Measurements from ENCODE around the gene ARHGAP23. TPM values are rescaled to one million over a fixed set of nuclear protein-coding genes. Genes with fewer than 3 reads are reported as not detected.

ARHGAP23 gene
- total RNA-seq, 1 experiment from 2014 or later: 0.04 TPM

- no peaks in the 10 kb centered on the region for H3K79me2 ChIP-seq (ENCODE audit: low read length)
- H3K9me2 ChIP-seq (replicated peaks; ENCODE audit: insufficient read depth, low read length): no peaks in the 10 kb centered on the region
- H3K4me3 ChIP-seq (ENCODE audit: low read length): no peak overlapping the region
- H3K27me3 ChIP-seq (ENCODE audit: low read length): no peaks in the 10 kb centered on the region
- H3K36me3 ChIP-seq (ENCODE audit: insufficient read depth, low read length): no peaks in the 10 kb centered on the region
- H3K9ac ChIP-seq (ENCODE audit: low read length): no peak overlapping the region
- peaks cover 32% of the 10 kb centered on the region for H3K4me1 ChIP-seq (ENCODE audit: low read length)
- no peak for DNase-seq
- no peak overlapping the region for H3K27ac ChIP-seq (ENCODE audit: low read length)
- H4K20me1 ChIP-seq (ENCODE audit: insufficient read depth, low read depth, low read length): no peaks in the 10 kb centered on the region
- no peak overlapping the region for H3K4me2 ChIP-seq (ENCODE audit: low read depth, low read length, poor library complexity, severe bottlenecking)
- no peak overlapping the region for H2AFZ ChIP-seq (ENCODE audit: low read length)
- H3K9me3 ChIP-seq (ENCODE audit: low read length): no peaks in the 10 kb centered on the region
These were observed 9.4 kb upstream of the ARHGAP23 start for GRCh38 chr17:38418693-38419507.

- H4K20me1 ChIP-seq (ENCODE audit: insufficient read depth, low read depth, low read length): no peaks in the 10 kb centered on the region
- H3K27me3 ChIP-seq (ENCODE audit: low read length): no peaks in the 10 kb centered on the region
- peaks cover 31% of the 10 kb centered on the region for H3K4me1 ChIP-seq (ENCODE audit: low read length)
- H3K9me3 ChIP-seq (ENCODE audit: low read length): no peaks in the 10 kb centered on the region
- H3K36me3 ChIP-seq (ENCODE audit: insufficient read depth, low read length): no peaks in the 10 kb centered on the region
- no peak overlapping the region for H3K4me2 ChIP-seq (ENCODE audit: low read depth, low read length, poor library complexity, severe bottlenecking)
- H3K9me2 ChIP-seq (replicated peaks; ENCODE audit: insufficient read depth, low read length): no peaks in the 10 kb centered on the region
- no peak overlapping the region for H2AFZ ChIP-seq (ENCODE audit: low read length)
- H3K9ac ChIP-seq (ENCODE audit: low read length): no peak overlapping the region
- no peak overlapping the region for H3K4me3 ChIP-seq (ENCODE audit: low read length)
- no peak overlapping the region for H3K27ac ChIP-seq (ENCODE audit: low read length)
- H3K79me2 ChIP-seq (ENCODE audit: low read length): no peaks in the 10 kb centered on the region
- DNase-seq: no peak
These were observed 8.7 kb upstream of the ARHGAP23 start for GRCh38 chr17:38419508-38419981.

GRCh38 chr17:38420518-38420917 is 7.7 kb upstream of the ARHGAP23 start:
- Histone ChIP-seq H2AFZ (ENCODE audit: low read length) (no peak overlapping the region), H3K9me3 (ENCODE audit: low read length) (no peaks in the 10 kb centered on the region), H3K79me2 (ENCODE audit: low read length) (no peaks in the 10 kb centered on the region), H3K27me3 (ENCODE audit: low read length) (no peaks in the 10 kb centered on the region), H3K9me2 (replicated peaks; ENCODE audit: insufficient read depth, low read length) (no peaks in the 10 kb centered on the region), H4K20me1 (ENCODE audit: insufficient read depth, low read depth, low read length) (no peaks in the 10 kb centered on the region), H3K4me1 (ENCODE audit: low read length) (peaks cover 21% of the 10 kb centered on the region), H3K4me3 (ENCODE audit: low read length) (no peak overlapping the region), H3K9ac (ENCODE audit: low read length) (no peak overlapping the region), H3K27ac (ENCODE audit: low read length) (no peak overlapping the region), H3K36me3 (ENCODE audit: insufficient read depth, low read length) (no peaks in the 10 kb centered on the region), H3K4me2 (ENCODE audit: low read depth, low read length, poor library complexity, severe bottlenecking) (no peak overlapping the region)
- DNase-seq: no peak

- H3K9me2 ChIP-seq (replicated peaks; ENCODE audit: insufficient read depth, low read length): no peaks in the 10 kb centered on the region
- H3K27me3 ChIP-seq (ENCODE audit: low read length): no peaks in the 10 kb centered on the region
- no peak overlapping the region for H3K4me2 ChIP-seq (ENCODE audit: low read depth, low read length, poor library complexity, severe bottlenecking)
- H3K9me3 ChIP-seq (ENCODE audit: low read length): no peaks in the 10 kb centered on the region
- no peaks in the 10 kb centered on the region for H3K79me2 ChIP-seq (ENCODE audit: low read length)
- DNase-seq: no peak
- peaks cover 16% of the 10 kb centered on the region for H3K4me1 ChIP-seq (ENCODE audit: low read length)
- no peak overlapping the region for H3K9ac ChIP-seq (ENCODE audit: low read length)
- H3K4me3 ChIP-seq (ENCODE audit: low read length): no peak overlapping the region
- no peak overlapping the region for H3K27ac ChIP-seq (ENCODE audit: low read length)
- H4K20me1 ChIP-seq (ENCODE audit: insufficient read depth, low read depth, low read length): no peaks in the 10 kb centered on the region
- no peaks in the 10 kb centered on the region for H3K36me3 ChIP-seq (ENCODE audit: insufficient read depth, low read length)
- H2AFZ ChIP-seq (ENCODE audit: low read length): no peak overlapping the region
These were observed 7.0 kb upstream of the ARHGAP23 start for GRCh38 chr17:38421171-38421841.

GRCh38 chr17:38421871-38422827 is 6.1 kb upstream of the ARHGAP23 start:
- Histone ChIP-seq H3K4me2 (ENCODE audit: low read depth, low read length, poor library complexity, severe bottlenecking) (no peak overlapping the region), H3K9ac (ENCODE audit: low read length) (no peak overlapping the region), H3K9me3 (ENCODE audit: low read length) (no peaks in the 10 kb centered on the region), H3K4me1 (ENCODE audit: low read length) (peaks cover 12% of the 10 kb centered on the region), H3K9me2 (replicated peaks; ENCODE audit: insufficient read depth, low read length) (no peaks in the 10 kb centered on the region), H3K27me3 (ENCODE audit: low read length) (no peaks in the 10 kb centered on the region), H4K20me1 (ENCODE audit: insufficient read depth, low read depth, low read length) (no peaks in the 10 kb centered on the region), H3K36me3 (ENCODE audit: insufficient read depth, low read length) (no peaks in the 10 kb centered on the region), H3K4me3 (ENCODE audit: low read length) (no peak overlapping the region), H3K79me2 (ENCODE audit: low read length) (no peaks in the 10 kb centered on the region), H3K27ac (ENCODE audit: low read length) (no peak overlapping the region), H2AFZ (ENCODE audit: low read length) (no peak overlapping the region)
- DNase-seq: no peak

- Histone ChIP-seq H3K27me3 (ENCODE audit: low read length) (no peaks in the 10 kb centered on the region), H3K9me2 (replicated peaks; ENCODE audit: insufficient read depth, low read length) (no peaks in the 10 kb centered on the region), H3K4me1 (ENCODE audit: low read length) (peaks cover 24% of the 10 kb centered on the region), H3K9me3 (ENCODE audit: low read length) (no peaks in the 10 kb centered on the region), H3K9ac (ENCODE audit: low read length) (no peak overlapping the region), H3K4me3 (ENCODE audit: low read length) (no peak overlapping the region), H3K36me3 (ENCODE audit: insufficient read depth, low read length) (no peaks in the 10 kb centered on the region), H2AFZ (ENCODE audit: low read length) (no peak overlapping the region), H3K4me2 (ENCODE audit: low read depth, low read length, poor library complexity, severe bottlenecking) (no peak overlapping the region), H4K20me1 (ENCODE audit: insufficient read depth, low read depth, low read length) (no peaks in the 10 kb centered on the region), H3K79me2 (ENCODE audit: low read length) (no peaks in the 10 kb centered on the region), H3K27ac (ENCODE audit: low read length) (no peak overlapping the region)
- DNase-seq: no peak
These were observed 3.8 kb upstream of the ARHGAP23 start for GRCh38 chr17:38424297-38424972.

GRCh38 chr17:38425031-38425430 is 3.2 kb upstream of the ARHGAP23 start:
- Histone ChIP-seq H3K4me2 (ENCODE audit: low read depth, low read length, poor library complexity, severe bottlenecking) (no peak overlapping the region), H3K9me3 (ENCODE audit: low read length) (no peaks in the 10 kb centered on the region), H2AFZ (ENCODE audit: low read length) (no peak overlapping the region), H3K9ac (ENCODE audit: low read length) (no peak overlapping the region), H3K27ac (ENCODE audit: low read length) (no peak overlapping the region), H3K79me2 (ENCODE audit: low read length) (no peaks in the 10 kb centered on the region), H3K36me3 (ENCODE audit: insufficient read depth, low read length) (no peaks in the 10 kb centered on the region), H3K4me3 (ENCODE audit: low read length) (no peak overlapping the region), H3K27me3 (ENCODE audit: low read length) (no peaks in the 10 kb centered on the region), H3K4me1 (ENCODE audit: low read length) (peaks cover 24% of the 10 kb centered on the region), H4K20me1 (ENCODE audit: insufficient read depth, low read depth, low read length) (no peaks in the 10 kb centered on the region), H3K9me2 (replicated peaks; ENCODE audit: insufficient read depth, low read length) (no peaks in the 10 kb centered on the region)
- no peak for DNase-seq
